Measurements from ENCODE around the gene WWP2. TPM values are rescaled to one million over a fixed set of nuclear protein-coding genes. Genes with fewer than 3 reads are reported as not detected.
"Not testable (repeated sequence)": the region's sequence is repeated elsewhere in the genome, so short reads cannot be mapped to it uniquely, and the experiment has no call there.

WWP2 gene
- total RNA-seq, 1 experiment from 2014 or later: 21.5 TPM

GRCh38 chr16:69745959-69746358 lies 16.2 kb upstream of the WWP2 start:
- DNase-seq (ENCODE audit: low read depth): no peak

DNA sequence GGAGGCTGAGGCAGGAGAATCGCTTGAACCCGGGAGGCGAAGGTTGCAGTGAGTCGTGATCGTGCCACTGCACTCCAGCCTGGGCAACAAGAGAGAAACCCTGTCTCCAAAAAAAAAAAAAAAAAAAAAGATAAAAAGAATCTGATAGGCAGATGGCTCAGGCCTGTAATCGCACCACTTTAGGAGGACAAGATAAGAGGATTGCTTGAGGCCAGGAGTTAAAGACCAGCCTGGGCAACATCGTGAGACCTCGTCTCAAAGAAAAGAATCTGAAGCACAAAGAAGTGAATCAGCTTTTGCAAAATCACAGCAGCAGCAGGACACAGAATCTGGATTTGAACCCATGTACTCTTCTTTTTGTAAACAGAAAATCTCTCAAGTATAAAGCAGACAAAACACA lies 15.0 kb upstream of the WWP2 start:
- DNase-seq (ENCODE audit: low read depth): no peak

DNA sequence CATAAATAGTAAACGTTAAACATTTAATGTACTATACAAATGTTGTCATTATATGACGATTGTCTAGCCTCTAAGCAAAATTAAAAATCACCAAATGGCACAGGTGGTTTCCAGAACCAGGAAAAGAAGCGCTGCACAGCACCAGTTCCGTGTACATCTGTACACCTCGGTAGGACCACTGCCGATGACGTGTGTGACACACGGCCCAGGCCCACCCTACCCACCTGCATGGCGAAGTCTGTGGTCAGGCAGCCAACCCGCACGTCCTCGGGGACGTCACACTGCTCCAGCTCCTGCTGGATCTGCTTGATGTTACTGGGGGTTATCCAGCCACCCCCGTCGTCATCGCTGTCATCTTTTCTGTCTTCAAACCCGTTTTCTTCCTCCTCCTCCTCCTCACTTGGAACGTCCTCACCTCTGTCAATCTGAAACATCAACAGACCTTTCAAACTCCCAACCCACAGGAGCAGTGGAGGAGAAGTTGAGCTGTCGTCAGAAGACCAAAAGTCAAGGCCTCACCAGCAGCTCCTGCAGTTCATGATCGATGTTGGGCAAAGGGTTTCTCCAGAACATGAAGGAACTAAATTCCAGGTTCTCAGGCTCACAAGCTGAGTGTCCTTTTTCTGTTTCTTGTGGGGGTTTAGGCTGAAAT lies 13.3 kb upstream of the WWP2 start:
- no peak for DNase-seq (ENCODE audit: low read depth)

DNA sequence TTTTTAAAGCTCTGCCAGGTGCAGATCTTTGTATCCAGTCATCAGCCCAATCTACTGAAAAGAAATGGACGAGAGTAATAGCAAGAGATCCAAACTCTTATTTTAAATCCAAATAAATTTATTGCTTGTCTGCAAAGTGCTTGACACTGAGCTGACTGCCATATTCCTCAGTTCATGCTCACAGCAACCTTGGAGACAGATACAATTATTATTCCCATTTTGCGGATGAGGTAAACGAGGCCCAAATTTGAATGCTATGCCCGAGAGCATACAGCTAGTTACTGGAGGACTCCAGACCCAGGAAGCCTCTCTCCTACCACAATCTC lies 8.0 kb upstream of the WWP2 start:
- DNase-seq (ENCODE audit: low read depth): no peak

DNA sequence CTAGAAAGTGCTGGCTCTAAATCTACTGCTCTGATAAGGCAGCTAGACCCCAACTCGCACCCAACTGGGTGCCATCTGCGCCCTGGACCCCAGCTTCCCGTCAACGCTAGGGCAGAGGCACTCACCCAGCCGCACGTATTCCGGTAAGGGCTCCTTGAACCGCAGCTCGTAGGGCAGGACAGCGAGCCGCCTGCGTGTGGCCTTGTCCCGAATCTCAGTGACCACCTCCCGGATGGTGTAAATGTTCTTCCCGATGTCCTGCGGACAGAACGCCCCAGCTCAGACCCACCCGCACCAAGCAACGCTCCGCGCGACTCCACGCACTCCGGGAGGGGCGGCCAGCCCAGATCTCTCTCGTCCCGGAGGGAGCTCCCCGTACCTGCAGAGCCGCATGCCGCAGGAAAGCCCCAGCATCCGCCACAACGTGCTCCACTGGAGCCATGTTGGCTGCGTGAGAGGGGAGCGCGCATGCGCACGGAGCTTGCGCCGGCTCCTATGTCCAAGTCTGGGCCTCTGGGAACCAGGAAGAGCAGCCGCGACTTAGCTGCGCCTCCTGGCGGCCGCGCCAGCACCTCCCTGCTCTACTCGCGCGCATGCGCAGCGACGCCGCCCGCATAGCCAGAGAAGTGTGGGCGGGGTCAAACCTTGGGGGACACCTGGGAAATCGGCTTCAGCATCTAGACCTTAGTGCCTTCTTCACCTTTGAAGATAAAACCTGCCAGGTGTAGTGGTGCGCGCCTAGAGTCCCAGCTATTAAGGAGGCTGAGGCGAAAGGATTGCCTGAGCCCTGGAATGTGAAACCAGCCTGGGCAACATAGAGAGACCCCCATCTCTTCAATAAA lies 7.4 kb upstream of the WWP2 start, which contains the start of gene NOB1:
NOB1 (minus strand) TSS at position 458 of the 842 bp plus-strand sequence; CDS start at position 442, 16 bp downstream.
- DNase-seq (ENCODE audit: low read depth): peak; percentile 92

DNA sequence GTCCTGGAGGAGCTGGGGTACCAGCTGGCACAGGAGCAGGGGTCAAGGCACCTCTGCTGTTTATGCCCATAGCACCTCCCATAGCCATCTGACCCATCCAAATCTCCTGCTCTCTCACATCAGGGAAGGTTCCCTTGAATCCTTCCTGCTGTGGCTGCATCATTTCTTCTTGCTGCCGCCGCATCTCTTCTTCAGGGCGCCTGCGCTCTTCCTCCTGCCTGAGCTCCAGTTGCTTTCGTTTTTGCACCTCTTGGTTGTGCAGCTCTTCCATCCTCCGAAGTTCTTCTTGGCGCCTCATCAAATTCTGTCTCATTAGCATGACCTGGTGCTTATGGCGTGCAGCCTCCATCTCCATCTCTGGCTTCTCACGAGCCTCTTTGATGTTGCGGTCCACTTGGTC lies 5.4 kb upstream of the WWP2 start:
- DNase-seq (ENCODE audit: low read depth): no peak

DNA sequence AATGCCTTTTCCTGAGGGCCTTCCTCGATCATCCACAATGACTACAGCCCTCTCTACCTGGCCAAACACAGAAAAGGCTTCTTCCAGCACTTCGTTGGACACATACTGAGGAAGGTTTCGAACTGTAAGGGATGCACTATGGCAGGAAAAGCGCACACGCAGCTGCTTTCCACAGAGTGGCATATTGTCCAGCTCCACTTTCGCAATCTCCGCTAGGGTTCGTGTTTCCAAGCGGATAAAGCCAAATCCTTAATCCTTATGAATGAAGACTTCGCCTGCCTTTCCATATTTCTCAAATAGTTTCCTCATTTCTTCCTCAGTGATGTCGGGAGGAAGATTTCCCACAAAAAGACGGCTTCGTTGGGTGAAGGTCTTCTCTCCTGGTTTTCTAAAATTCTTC lies 4.8 kb upstream of the WWP2 start:
- not testable (repeated sequence) for DNase-seq (ENCODE audit: low read depth)

GRCh38 chr16:69762814-69763598 lies 874 bp downstream of the WWP2 start:
- DNase-seq (ENCODE audit: low read depth): peak; percentile 18

DNA sequence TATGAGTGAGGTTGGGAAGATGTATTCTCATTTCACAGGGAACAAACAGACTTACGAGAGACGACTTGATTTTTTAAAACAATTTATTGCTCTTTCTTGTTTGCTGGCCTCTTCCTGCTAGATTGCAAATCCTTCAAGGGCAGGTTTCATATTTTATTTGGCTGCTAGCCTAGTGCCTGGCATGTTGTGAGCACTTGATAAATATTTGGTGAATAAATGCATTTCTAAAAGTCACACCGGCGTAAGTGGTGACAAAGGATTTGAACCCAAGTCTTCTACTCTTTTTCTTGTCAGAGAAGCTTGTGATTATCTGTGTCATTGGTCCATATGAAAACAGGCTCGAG lies 1.4 kb downstream of the WWP2 start:
- DNase-seq (ENCODE audit: low read depth): no peak

DNA sequence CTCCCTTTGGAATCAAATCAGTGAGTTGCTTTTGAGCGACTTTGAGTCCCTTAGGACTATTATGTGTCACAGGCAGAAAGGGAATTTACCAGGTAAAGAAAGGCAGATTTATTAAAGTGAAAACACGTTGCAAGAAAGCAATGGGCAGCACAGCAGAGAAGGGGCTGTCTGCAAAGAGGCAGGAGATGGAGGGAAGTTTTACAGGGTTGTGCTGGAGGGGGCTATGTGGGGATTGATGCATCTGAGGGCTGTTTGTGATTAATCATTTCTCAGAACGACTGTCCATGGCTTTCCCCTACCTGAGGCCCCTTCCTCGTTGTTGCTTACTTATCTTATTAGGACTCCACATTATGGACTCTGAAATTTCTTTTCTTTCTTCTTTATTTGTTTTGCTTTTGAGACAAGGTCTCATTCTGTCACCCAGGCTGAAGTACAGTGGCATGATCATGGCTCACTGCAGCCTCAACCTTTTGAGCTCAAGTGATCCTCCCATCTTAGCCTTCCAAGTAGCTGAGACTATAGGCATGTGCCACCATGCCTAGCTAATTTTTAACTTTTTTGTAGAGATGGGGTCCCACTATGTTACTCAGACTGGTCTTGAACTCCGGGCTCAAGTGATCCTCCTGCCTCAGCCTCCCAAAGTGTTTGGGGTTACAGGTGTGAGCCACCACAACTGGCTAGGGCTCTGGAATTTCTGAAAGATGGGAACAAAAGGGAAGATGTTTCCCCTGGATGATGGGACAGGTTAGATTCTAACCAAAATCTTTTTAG lies 5.5 kb downstream of the WWP2 start:
- DNase-seq (ENCODE audit: low read depth): no peak

GRCh38 chr16:69768666-69769065 lies 6.5 kb downstream of the WWP2 start:
- DNase-seq (ENCODE audit: low read depth): no peak

- DNase-seq (ENCODE audit: low read depth): no peak
Observed at GRCh38 chr16:69769404-69769803, 7.3 kb downstream of the WWP2 start.

GRCh38 chr16:69771651-69771967 lies 9.5 kb downstream of the WWP2 start:
- no peak for DNase-seq (ENCODE audit: low read depth)

- DNase-seq (ENCODE audit: low read depth): no peak
Observed at GRCh38 chr16:69773260-69773947, 11.3 kb downstream of the WWP2 start.

DNA sequence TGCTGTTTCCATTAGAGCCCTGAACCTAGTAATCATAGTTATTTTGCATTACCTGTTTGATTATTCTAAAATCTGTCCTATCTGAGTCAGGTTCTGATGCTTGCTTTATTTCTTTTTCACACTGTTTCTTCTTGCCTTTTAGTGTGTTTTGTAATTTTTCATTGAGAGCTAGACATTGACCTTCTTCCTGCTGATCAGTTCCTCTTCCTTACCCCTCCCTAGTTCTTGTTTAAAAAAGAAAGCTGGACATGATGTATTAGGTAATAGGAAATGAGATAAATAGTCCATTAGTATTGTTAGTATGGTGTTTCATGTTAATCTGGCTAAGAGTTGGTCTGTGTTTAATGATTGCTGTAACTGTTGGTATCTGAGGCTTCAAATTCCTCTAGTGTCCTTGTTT lies 13.4 kb downstream of the WWP2 start:
- DNase-seq (ENCODE audit: low read depth): no peak

DNA sequence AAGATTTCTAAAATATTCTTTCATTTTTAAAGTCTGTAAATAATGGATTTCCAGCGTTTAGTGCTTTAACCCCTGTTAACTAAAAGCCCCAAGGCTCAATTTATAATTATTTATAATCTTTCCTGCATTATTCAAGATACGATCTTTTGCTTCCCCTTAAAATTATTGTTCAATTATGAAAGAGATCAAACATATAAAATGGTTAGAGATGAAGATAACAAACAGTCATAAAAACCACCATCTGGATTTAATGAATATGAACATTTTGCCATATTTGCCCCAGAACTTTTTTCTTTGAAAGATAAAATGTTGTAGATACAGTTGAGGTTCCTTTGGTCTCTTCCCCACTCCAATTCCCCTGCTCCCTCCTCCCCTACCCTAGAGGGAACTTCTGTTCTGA lies 17.6 kb downstream of the WWP2 start:
- DNase-seq (ENCODE audit: low read depth): no peak

GRCh38 chr16:69781118-69781517 lies 19.0 kb downstream of the WWP2 start:
- DNase-seq (ENCODE audit: low read depth): no peak

- no peak for DNase-seq (ENCODE audit: low read depth)
Observed at GRCh38 chr16:69784586-69784985, 22.5 kb downstream of the WWP2 start.

GRCh38 chr16:69787883-69788282 lies 25.8 kb downstream of the WWP2 start:
- no peak for DNase-seq (ENCODE audit: low read depth)

- not testable (repeated sequence) for DNase-seq (ENCODE audit: low read depth)
Observed at GRCh38 chr16:69791391-69791847, 29.3 kb downstream of the WWP2 start.

DNA sequence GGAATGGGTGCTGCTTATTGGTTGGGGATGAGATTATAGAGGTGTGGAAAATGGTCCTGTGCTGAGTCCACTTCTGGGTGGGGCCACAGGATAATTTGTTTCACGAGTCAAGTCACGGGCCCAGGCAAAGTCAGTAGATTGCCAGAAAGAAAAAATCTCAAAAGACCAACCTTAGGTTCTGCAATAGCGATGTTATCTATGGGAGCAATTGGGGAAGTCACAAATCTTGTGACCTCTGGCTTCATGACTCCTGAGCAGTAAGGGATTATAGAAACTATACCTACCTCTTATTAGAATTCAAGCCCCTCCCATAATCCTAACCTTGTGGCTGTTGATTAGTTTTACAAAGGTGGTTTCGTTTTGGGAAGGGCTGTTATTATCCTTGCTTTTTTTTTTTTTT lies 31.4 kb downstream of the WWP2 start:
- DNase-seq (ENCODE audit: low read depth): no peak
